NCI-H226 (cell line): ENCODE measurements around the gene VAX1.

Source experiments
- DNase-seq: peaks from one replicate; pipeline ENCODE4 v3.0.0-alpha.2; 2015

The VAX1 gene

DNA sequence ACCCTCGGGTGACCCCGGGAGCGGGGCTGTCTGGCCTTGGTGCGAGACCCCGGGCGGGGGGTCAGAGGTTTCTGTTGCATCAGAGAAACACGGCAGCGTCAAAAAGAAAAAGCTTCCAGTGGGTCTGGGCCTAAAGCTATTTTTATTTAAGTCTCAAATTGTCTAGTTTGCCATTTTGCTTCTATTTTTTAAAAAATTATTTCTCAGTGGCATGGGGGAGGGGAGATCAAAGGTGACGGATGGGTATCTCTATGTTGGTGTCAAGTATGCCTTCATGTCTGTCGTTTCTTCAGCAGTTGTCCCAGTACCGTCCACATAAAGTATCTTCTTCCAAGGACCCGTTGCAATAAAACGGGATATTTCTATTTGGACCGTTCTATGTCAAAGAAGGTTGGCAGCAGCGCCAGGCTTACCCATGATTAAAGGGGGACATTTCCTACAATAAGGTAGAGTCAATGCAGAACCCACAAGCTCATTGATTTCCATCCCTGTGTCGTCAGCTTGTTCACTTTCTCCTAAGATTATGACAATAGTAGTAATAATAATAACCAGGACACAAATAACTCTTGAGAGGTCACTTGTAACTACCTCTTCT, 26.0 kb upstream of the VAX1 start:
- DNase-seq = no peak

- DNase-seq = no peak
Observed at GRCh38 chr10:117163061-117163953, 25.2 kb upstream of the VAX1 start.

- DNase-seq = no peak
Observed at GRCh38 chr10:117162093-117163060, 24.3 kb upstream of the VAX1 start.

DNA sequence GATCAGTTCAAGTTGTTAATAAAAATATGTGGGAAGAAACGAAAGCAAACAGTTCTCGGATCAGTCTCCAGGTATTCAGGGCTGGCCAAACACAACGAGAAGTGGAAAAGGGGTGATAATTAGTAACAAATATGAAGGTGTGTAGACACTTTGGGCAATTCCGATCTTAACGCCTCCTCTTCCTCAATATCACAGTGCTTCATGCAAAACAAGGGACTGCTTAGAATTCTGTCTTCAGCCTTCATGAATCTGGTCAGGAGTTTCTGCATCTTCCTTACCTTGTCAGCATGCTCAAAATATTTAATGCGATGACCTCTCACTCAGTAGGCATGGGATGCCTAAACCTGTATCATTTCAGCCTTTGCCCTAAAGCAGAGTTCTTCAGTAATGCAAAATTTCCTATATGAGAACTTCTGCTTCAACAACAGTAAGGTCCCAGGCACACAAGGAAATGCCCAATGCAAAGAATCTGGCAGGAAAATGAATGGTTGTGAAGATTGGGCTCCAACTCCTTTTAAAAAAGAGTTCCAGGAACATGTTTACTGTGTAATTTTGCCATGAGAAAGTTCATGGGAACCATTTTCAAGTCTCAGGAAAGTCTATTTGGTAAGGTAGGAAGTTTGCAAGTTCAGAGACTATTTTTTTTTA, 23.4 kb upstream of the VAX1 start:
- no peak for DNase-seq

- DNase-seq = no peak
Observed at GRCh38 chr10:117160567-117160966, 22.5 kb upstream of the VAX1 start.

- DNase-seq = no peak
Observed at GRCh38 chr10:117159390-117159789, 21.3 kb upstream of the VAX1 start.

DNA sequence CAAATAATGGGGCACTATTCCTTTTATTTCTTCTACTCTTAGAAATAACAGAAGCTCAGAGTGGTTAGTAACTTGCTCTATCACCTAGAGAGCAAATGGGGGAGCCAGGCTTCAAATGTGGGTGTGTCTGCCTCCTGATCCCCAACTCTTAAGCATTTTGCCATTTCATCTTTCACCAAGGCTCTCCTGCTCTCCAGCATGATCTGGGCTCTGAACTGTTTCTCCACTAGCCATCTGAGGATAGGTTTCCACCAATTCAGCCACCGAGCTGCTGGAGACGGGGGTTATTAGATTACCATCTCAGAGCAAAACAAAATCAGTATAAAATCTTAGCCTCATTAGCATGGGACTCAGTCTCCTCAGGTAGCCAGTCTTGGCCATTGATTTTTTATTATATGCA, 20.2 kb upstream of the VAX1 start:
- DNase-seq = no peak

DNA sequence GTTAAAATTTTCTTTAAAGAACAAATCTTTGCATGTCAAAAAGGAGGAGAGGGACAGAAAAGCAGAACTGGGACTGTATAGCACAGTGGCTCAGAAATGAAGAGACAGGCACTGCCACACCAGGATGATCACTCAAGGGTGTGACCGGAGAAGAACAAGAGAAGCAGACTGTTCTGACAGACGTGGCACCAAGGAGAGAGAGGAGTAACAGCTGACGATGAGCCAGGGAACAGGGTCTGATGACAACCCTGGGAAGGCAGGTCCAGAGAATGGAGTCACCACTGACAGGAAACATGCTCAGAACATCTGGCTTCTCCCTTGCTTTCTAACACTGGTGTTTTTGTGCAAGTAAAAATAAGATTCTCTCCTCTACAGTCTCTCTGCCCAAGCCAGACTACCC, 14.6 kb upstream of the VAX1 start:
- no peak for DNase-seq

DNA sequence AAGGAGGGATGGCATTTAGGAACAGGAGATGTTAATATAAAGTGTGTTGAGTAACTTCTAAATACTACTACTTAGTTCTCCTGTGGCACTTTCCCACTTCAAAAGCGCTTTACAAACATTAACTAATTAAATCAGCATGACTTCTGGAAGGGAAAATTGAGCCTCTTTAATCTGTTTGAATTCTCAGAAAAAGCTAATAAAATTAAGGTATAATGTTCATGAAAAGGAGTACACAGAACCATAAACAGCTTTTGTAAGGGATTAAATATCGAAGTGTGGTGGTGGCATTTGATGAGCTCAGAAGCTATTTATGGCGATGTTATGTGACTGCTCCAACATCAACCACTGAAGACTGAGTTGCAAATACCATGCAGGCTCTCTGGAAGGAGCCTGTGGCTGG, 10.2 kb upstream of the VAX1 start:
- DNase-seq = no peak

DNA sequence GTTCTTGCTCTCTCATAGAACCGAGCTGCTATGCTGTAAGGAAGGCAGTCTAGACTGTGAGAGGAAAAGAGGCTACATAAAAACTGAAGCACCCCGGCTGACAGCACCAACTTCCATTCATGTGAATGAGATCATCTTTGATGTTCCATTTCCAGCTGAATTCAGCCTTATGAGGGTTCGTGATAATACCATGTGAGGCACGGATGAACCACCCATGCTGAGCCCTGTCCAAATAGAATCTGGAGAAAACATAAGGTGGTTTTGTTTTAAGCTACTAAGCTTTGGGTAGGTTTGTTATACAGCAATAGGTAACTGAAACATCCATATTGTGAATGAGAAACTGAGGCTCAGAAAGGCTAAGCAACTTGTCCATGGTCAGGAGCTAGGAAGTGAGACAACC, 6.9 kb upstream of the VAX1 start:
- DNase-seq = no peak

DNA sequence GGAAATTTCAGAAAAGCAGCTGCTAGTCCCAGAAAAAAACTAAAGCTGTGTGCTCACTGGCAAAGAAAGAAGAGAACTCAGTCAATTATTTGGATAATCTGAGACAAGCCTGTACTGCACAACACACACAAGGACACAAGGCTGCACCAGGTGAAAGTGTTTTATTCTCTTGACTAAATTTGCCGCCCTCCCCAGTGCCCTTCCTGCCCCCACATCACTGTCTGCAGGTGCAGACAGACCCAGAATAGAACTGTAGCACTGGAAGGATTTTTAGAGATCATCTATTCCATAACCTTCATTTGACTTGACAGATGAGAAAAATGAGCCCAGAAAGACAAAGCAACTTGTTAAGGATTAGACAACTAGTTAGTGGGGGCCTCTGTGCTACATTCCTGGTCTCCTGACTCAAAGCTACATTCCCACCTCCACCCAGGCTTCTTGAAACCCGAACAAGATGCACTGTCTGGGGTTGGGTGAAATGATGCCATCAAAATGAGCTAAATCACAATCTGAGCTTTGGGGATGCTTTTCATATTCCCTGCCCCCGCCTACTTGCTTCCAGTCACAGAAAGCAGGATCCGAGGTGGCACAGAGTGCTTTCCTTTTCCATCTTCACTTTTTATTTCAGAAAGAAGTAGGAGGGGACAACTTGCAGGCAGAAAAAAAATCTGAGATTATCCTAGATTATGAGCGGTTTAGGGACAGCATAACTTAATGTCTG, 5.2 kb upstream of the VAX1 start:
- DNase-seq = no peak

DNA sequence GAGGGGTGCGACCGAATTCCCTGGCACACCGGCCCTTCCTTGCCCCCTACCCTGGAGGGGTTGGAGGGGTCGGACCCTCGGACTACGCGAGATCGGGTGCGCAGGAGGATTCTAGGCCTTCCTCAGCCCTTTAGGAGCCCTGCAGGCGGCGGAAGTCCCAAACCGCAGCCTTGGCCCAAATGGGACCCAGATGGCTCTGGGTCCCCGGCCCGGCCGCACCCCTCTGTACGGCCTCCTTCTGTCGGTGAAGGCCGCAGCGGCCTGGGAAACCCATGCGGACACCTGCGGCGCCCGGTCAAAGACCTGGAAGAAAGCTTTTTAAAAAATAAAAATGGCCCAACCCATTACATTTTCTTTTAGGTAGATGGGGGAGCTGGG, 2.4 kb upstream of the VAX1 start:
- DNase-seq = no peak

DNA sequence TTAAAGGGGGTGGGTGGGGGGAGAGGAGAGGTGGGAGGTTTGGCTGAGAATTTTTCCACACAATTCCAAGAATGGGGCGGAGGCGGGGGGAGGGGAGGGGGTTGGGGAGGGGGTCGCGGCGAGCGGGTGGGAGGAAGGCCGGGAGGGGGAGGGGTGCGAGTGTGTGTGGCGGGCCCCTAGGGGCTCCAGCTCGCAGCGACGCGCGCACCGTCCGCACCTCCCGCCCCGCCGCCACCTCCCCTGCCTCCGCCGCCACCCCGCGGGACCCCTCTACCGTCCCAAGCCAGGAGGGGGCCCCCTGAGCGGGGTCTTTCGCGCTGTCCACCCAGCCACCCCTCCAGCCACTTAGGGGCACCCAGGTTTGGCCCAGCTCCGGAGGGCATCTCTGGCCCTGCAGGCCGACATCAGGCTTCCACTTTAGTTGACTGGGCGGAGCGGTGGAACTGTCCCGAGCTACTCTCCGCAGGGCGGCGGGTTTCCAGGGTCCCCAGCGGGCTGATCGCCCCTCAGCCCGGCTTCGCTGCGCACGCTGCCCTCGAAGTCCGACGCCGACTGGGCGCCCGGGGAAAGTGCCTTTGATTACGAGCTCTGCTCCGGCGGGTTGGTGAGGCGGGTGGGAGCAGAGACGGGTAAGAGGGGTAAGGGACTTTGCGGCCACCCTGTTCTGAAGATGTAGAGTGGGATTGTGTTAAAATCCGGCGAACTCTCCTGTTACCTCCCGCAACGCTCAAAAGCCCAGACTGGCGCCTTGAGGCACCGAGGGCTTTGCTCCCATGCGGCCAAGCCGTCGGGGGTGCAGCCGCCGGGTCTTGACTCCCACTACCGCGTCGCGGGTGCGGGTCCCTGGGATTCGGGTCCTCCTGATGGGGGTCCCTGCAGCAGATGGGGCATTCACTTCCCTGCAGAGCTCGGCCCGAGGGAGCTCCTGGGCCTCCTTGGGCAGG, 1.8 kb upstream of the VAX1 start:
- no peak for DNase-seq

GRCh38 chr10:117138838-117139580, 939 bp upstream of the VAX1 start:
- DNase-seq = no peak

DNA sequence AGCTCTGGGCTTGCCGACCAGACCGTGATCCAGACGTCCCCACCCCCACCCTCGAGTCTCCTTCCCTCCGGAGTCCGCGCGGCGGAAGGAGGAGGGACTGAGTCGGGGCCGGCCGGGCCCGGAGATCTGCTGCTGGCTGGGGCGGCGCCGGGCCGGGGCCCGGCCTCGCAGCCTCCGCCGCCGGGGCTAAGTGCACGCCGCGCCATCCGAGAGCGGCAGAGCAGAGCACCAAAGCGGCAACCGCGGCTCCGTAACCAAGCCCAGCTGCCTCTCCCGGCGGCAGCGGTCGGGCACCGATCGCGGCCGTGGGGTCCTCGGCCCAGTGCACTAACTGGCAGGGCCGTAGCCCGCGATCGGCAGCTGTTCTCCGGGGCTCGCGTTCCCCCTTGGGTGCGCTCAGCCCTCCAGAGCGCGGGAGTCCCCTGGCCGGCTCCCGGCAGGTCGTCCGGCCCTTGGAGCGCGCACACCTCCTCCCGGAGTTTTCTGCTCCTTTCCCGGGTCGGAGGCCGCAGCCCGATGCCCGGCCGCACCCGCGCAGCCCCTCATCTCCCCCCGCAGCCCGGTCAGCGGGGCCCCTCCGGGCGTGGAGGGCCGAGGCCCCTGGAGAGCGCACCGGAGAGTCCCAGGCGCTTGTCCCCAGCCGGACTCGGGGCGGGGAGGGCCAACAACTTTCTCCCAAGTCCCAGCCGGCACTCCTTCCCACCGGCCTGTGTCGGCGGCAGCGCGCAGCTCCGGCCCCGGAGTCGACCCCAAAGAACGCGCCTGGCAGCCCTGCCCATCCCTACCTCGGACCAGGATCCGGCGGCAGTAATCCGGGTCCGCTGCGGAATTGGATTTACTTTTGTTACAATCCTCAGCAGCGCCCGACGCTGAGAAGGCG, 799 bp downstream of the VAX1 start:
- no peak for DNase-seq

GRCh38 chr10:117136391-117136975, 1.6 kb downstream of the VAX1 start:
- DNase-seq = no peak

- DNase-seq = no peak
Observed at GRCh38 chr10:117135480-117136140, 2.5 kb downstream of the VAX1 start.

- DNase-seq = no peak
Observed at GRCh38 chr10:117135026-117135372, 3.1 kb downstream of the VAX1 start.
